Vagina (tissue), 2 donors: ENCODE data around the gene DNM3. TPM values are rescaled to one million over a fixed set of nuclear protein-coding genes. Genes with fewer than 3 reads are reported as not detected.

ENCODE experiments used
- DNase-seq, 2 donors: peaks; one replicate each; pipeline ENCODE4 v3.0.0-alpha.2; 2017; ENCODE audit errors: extremely low spot score in 2 of 2
- H3K27ac ChIP-seq: fragments of 200-600 bp; sonication (generic); one replicate; pipeline ENCODE4 v1.5.1; 2019
- H3K27me3 ChIP-seq: fragments of 200-600 bp; sonication (generic); one replicate; pipeline ENCODE4 v1.5.1; 2019
- H3K36me3 ChIP-seq, 2 donors: fragments of 200-600 bp; sonication (generic); one replicate each; pipeline ENCODE4 v1.5.1; 2017 to 2019
- H3K4me1 ChIP-seq: fragments of 200-600 bp; sonication (generic); one replicate; pipeline ENCODE4 v1.5.1; 2019
- H3K4me3 ChIP-seq, 2 donors: fragments of 200-600 bp; sonication (generic); 1 replicate in 1 of 2; 2 replicates in 1 of 2; pipeline ENCODE4 v1.5.1; 2016 to 2019
- H3K9me3 ChIP-seq: fragments of 200-600 bp; sonication (generic); one replicate; pipeline ENCODE4 v1.5.1; 2019
- CTCF ChIP-seq, 3 experiments: fragments of 450-650 bp in 2 of 3; fragments of 200-600 bp in 1 of 3; sonication (generic) in 1 of 3; IDR thresholded peaks; one replicate each; pipeline ENCODE4 v1.5.1; 2017 to 2019; ENCODE audit warnings: antibody characterized with exemption in 3 of 3, mild to moderate bottlenecking in 2 of 3, moderate library complexity in 2 of 3
- POLR2A ChIP-seq, 2 donors: fragments of 450-650 bp; IDR thresholded peaks; one replicate each; pipeline ENCODE4 v1.6.1; 2017; ENCODE audit warnings: antibody characterized with exemption in 2 of 2, mild to moderate bottlenecking in 2 of 2, moderate library complexity in 2 of 2
- POLR2AphosphoS5 ChIP-seq, 2 donors: sonication (generic); formaldehyde crosslinking; IDR thresholded peaks; one replicate each; pipeline ENCODE4 v1.9.0; 2017; ENCODE audit warnings: antibody characterized with exemption in 2 of 2, mild to moderate bottlenecking in 2 of 2, low read depth in 1 of 2; ENCODE audit not compliant: insufficient read depth in 1 of 2
- intact Hi-C: fragments of 100-400 bp; cut with DNase I; formaldehyde crosslinking; loops from one replicate; pipeline ENCODE4 v1.15.1; 2023
- total RNA-seq: library from RNA; depleted of rRNA; stranded (reverse); fragments of >200 nt; gene quantifications from one replicate; pipeline ENCODE4 v1.2.3, GENCODE V29; 2016

Gene DNM3
- total RNA-seq, 1 donor from 2014 or later: 15.5 TPM

- Histone ChIP-seq H3K4me3 (no peak overlapping the region), H3K36me3 (no peaks in the 10 kb centered on the region), H3K9me3 (no peaks in the 10 kb centered on the region), H3K27me3 (no peaks in the 10 kb centered on the region), H3K4me1 (no peaks in the 10 kb centered on the region), H3K27ac (no peak overlapping the region)
- TF ChIP-seq CTCF (IDR thresholded peaks at IDR 0.05): no peak
- no peak for TF ChIP-seq POLR2AphosphoS5 (IDR thresholded peaks at IDR 0.05; ENCODE audit: insufficient read depth in 1 of 2, low read depth in 1 of 2)
- TF ChIP-seq POLR2A (IDR thresholded peaks at IDR 0.05): no peak
- intact Hi-C loops: no loop called here
- no peak for DNase-seq
Measured at GRCh38 chr1:172373864-172374263, 532.6 kb downstream of the DNM3 start.

- no peaks in the 10 kb centered on the region for H3K4me1 ChIP-seq
- H3K4me3 ChIP-seq: no peak overlapping the region
- H3K27me3 ChIP-seq: no peaks in the 10 kb centered on the region
- intact Hi-C loops: no loop called here
- no peaks in the 10 kb centered on the region for H3K36me3 ChIP-seq
- no peak overlapping the region for H3K27ac ChIP-seq
- H3K9me3 ChIP-seq: no peaks in the 10 kb centered on the region
- no peak for DNase-seq
- TF ChIP-seq CTCF (IDR thresholded peaks at IDR 0.05) (no peak), POLR2AphosphoS5 (IDR thresholded peaks at IDR 0.05; ENCODE audit: insufficient read depth in 1 of 2, low read depth in 1 of 2) (no peak), POLR2A (IDR thresholded peaks at IDR 0.05) (no peak)
Measured at GRCh38 chr1:172375211-172375631, 533.9 kb downstream of the DNM3 start.

GRCh38 chr1:172376431-172376830 is 535.1 kb downstream of the DNM3 start:
- DNase-seq: no peak
- intact Hi-C loops: no loop called here
- Histone ChIP-seq H3K27ac (no peak overlapping the region), H3K36me3 (no peaks in the 10 kb centered on the region), H3K27me3 (no peaks in the 10 kb centered on the region), H3K4me3 (no peak overlapping the region), H3K4me1 (no peaks in the 10 kb centered on the region), H3K9me3 (no peaks in the 10 kb centered on the region)
- no peak for TF ChIP-seq POLR2AphosphoS5 (IDR thresholded peaks at IDR 0.05; ENCODE audit: insufficient read depth in 1 of 2, low read depth in 1 of 2)
- no peak for TF ChIP-seq POLR2A (IDR thresholded peaks at IDR 0.05)
- no peak for TF ChIP-seq CTCF (IDR thresholded peaks at IDR 0.05)

GRCh38 chr1:172377565-172377964 is 536.3 kb downstream of the DNM3 start:
- DNase-seq: no peak
- no peak overlapping the region for H3K27ac ChIP-seq
- intact Hi-C loops: no loop called here
- no peaks in the 10 kb centered on the region for H3K4me1 ChIP-seq
- no peaks in the 10 kb centered on the region for H3K27me3 ChIP-seq
- H3K4me3 ChIP-seq: no peak overlapping the region
- no peak for TF ChIP-seq CTCF (IDR thresholded peaks at IDR 0.05)
- TF ChIP-seq POLR2AphosphoS5 (IDR thresholded peaks at IDR 0.05; ENCODE audit: insufficient read depth in 1 of 2, low read depth in 1 of 2): no peak
- no peak for TF ChIP-seq POLR2A (IDR thresholded peaks at IDR 0.05)
- H3K9me3 ChIP-seq: no peaks in the 10 kb centered on the region
- no peaks in the 10 kb centered on the region for H3K36me3 ChIP-seq

- DNase-seq: no peak
- no peaks in the 10 kb centered on the region for H3K27me3 ChIP-seq
- intact Hi-C loops: no loop called here
Measured at GRCh38 chr1:172378109-172378760, 536.9 kb downstream of the DNM3 start.

More at GRCh38 chr1:172378109-172378760, 536.9 kb downstream of the DNM3 start:
- H3K9me3 ChIP-seq: no peaks in the 10 kb centered on the region
- no peak overlapping the region for H3K4me3 ChIP-seq
- H3K4me1 ChIP-seq: no peaks in the 10 kb centered on the region
- no peak overlapping the region for H3K27ac ChIP-seq
- TF ChIP-seq POLR2A (IDR thresholded peaks at IDR 0.05): no peak
- TF ChIP-seq CTCF (IDR thresholded peaks at IDR 0.05): no peak
- TF ChIP-seq POLR2AphosphoS5 (IDR thresholded peaks at IDR 0.05; ENCODE audit: insufficient read depth in 1 of 2, low read depth in 1 of 2): no peak
- no peaks in the 10 kb centered on the region for H3K36me3 ChIP-seq
